ENCODE data around the gene FRK. TPM values are rescaled to one million over a fixed set of nuclear protein-coding genes. Genes with fewer than 3 reads are reported as not detected.

Gene FRK, protein sequence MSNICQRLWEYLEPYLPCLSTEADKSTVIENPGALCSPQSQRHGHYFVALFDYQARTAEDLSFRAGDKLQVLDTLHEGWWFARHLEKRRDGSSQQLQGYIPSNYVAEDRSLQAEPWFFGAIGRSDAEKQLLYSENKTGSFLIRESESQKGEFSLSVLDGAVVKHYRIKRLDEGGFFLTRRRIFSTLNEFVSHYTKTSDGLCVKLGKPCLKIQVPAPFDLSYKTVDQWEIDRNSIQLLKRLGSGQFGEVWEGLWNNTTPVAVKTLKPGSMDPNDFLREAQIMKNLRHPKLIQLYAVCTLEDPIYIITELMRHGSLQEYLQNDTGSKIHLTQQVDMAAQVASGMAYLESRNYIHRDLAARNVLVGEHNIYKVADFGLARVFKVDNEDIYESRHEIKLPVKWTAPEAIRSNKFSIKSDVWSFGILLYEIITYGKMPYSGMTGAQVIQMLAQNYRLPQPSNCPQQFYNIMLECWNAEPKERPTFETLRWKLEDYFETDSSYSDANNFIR
- 1.0 and 1.6 TPM in 2 replicates for total RNA-seq

DNA sequence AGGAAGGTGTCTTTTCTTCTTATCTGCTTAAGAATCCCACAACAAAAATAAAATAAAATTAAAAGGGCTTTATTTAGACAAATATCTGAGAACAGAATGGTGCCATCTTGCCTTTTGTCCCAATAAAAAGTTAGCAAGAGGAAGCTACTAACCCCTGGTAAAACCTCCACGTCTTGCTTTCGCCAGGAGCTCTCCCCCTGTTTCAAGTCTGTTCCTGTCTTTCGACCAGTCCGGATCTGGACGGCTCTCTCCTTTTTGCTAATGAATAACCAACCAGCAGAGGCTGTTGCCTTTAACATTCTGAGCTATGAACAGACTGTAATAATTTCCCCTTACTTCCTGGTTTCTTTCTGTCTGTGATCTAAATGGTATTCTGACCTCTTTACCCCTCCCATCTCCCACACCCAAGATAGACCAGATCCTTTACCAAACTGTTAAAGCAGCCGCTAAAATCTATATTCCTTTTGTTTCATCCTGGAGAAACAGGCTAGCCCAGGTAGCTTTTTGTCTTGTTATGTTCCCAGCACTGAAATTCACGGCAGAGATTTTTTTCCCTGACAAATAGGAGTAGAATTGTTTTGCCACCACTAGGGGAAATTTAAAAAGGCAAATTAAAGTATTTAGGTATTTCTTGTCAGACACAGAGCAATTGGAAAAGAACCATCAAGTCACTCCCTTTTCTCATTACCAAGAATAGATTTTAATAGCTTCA lies at the start of gene FRK:
FRK (minus strand) TSS at position 320 of the 712 bp plus-strand sequence. CDS start 580 bp downstream, outside the sequence.

DNA sequence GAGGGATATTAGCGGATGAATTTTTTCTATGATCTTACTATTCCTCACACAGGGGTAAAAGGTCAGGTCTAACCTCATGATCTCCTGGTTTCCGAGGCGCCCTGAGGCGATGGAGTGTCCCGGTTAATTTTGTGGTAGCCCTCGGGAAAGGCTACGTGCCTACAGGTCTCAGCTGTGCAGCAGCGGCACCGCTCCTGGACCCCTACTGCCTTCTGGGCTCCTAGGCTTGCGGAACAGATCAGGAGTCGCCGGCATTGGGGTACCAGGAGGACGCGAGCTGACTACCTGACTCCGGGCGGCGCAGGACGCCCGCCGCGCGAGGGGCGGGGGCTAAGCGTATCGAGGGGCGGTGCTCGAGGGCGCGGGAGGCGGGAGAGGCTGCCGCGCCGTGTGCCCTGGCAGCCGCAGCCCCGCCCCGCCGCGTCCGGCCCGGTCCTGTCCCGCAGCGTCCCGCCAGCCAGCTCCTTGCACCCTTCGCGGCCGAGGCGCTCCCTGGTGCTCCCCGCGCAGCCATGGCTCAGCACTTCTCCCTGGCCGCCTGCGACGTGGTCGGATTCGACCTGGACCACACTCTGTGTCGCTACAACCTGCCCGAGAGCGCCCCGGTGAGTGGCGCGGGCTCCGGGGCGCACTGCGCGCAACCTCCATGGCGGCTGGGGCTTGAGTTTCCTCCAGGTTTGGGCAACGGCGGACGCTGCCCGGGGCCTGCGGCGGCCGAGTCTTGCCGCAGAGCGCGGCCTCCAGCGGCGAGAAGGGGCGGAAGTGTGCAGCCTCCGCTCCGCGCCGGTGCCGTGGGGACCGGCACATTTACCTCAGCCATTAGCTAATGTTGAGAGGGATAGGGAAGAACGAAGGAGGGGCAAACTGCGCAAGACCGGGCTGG lies 40.0 kb upstream of the FRK start, which contains the start of gene NT5DC1:
NT5DC1 (plus strand) TSS at position 435 of the 883 bp plus-strand sequence; CDS start at position 513, 78 bp downstream.

Other genes with a start within 250 kb of the FRK start
- gene NT5DC1, start 40.0 kb upstream of the FRK start, total RNA-seq, result 7.3 and 11.7 TPM in 2 replicates
- gene COL10A1, start 65.2 kb upstream of the FRK start, total RNA-seq, result under 0.01 TPM in 2 replicates
- gene TSPYL4, start 193.2 kb upstream of the FRK start, total RNA-seq, result 17.5 and 22.3 TPM in 2 replicates
- 91.6 and 126 TPM in 2 replicates for gene TSPYL1, start 219.0 kb upstream of the FRK start, total RNA-seq

Data from articular chondrocyte of knee joint (primary cell).